SU-DHL-6 (cell line): ENCODE results near the gene FRAS1.

ENCODE experiments used
- H2AFZ ChIP-seq: fragments of 200-600 bp; sonication (generic); 2 replicates; pipeline ENCODE4 v1.6.1; 2014; ENCODE audit warnings: low read depth, mild to moderate bottlenecking, moderate library complexity, mixed read lengths, antibody characterized with exemption, low read length; ENCODE audit not compliant: severe bottlenecking
- H3F3A ChIP-seq: fragments of 200-600 bp; shearing (Covaris generic); 2 replicates; pipeline ENCODE4 v1.6.0; 2016; ENCODE audit warnings: antibody characterized with exemption, mild to moderate bottlenecking; ENCODE audit not compliant: insufficient read depth
- H3K27ac ChIP-seq: fragments of 200-600 bp; sonication (generic); 2 replicates; pipeline ENCODE4 v1.5.1; 2016; ENCODE audit warnings: low read depth, mild to moderate bottlenecking, low read length, moderate library complexity, mixed read lengths
- H3K27me3 ChIP-seq: fragments of 200-600 bp; sonication (generic), shearing (Covaris generic); 2 replicates; pipeline ENCODE4 v1.6.0; 2014; ENCODE audit warnings: mild to moderate bottlenecking, low read length
- H3K36me3 ChIP-seq: fragments of 200-600 bp; sonication (generic); 2 replicates; pipeline ENCODE4 v1.6.1; 2014; ENCODE audit warnings: mild to moderate bottlenecking, low read length, mixed read lengths
- H3K4me2 ChIP-seq: fragments of 300-600, 200-600 bp; shearing (Covaris generic), sonication (generic); 2 replicates; pipeline ENCODE4 v1.6.0; 2014; ENCODE audit warnings: low read length, low read depth, mild to moderate bottlenecking; ENCODE audit not compliant: poor library complexity, severe bottlenecking
- H3K4me3 ChIP-seq: fragments of 200-600 bp; sonication (generic); 2 replicates; pipeline ENCODE4 v1.5.1; 2014; ENCODE audit warnings: antibody characterized with exemption, low read length, mild to moderate bottlenecking, mixed read lengths; ENCODE audit not compliant: insufficient read depth, poor library complexity, severe bottlenecking
- H3K79me2 ChIP-seq: fragments of 200-600 bp; sonication (generic); 2 replicates; pipeline ENCODE4 v1.6.1; 2014; ENCODE audit warnings: mild to moderate bottlenecking, low read length, moderate library complexity; ENCODE audit not compliant: insufficient read depth
- H3K9ac ChIP-seq: fragments of 200-600 bp; sonication (generic); 2 replicates; pipeline ENCODE4 v1.7.0; 2014; ENCODE audit warnings: mild to moderate bottlenecking, low read length
- H3K9me2 ChIP-seq: fragments of 200-600 bp; sonication (generic); replicated peaks from 2 replicates; pipeline ENCODE4 v1.6.1; 2014; ENCODE audit warnings: low read length; ENCODE audit not compliant: insufficient read depth
- H3K9me3 ChIP-seq: fragments of 200-600 bp; sonication (generic); 2 replicates; pipeline ENCODE4 v1.6.1; 2014; ENCODE audit warnings: low read length, mixed read lengths; ENCODE audit not compliant: insufficient read depth
- H4K20me1 ChIP-seq: fragments of 200-600 bp; sonication (generic); 2 replicates; pipeline ENCODE4 v1.6.1; 2014; ENCODE audit warnings: low read depth, mild to moderate bottlenecking, antibody characterized with exemption, low read length, moderate library complexity, mixed read lengths
- CTCF ChIP-seq: fragments of 200-600 bp; sonication (generic); IDR thresholded peaks from one replicate; pipeline ENCODE4 v1.5.1; 2017; ENCODE audit warnings: antibody characterized with exemption, mild to moderate bottlenecking, low read length, moderate library complexity; ENCODE audit not compliant: insufficient read depth, poor library complexity, severe bottlenecking
- EZH2phosphoT487 ChIP-seq: fragments of 200-600 bp; sonication (generic), shearing (Covaris generic); conservative IDR thresholded peaks from 2 replicates; pipeline ENCODE4 v1.6.1; 2018; ENCODE audit warnings: mild to moderate bottlenecking, antibody characterized with exemption, low read length, moderate library complexity, mixed read lengths

The FRAS1 gene

DNA sequence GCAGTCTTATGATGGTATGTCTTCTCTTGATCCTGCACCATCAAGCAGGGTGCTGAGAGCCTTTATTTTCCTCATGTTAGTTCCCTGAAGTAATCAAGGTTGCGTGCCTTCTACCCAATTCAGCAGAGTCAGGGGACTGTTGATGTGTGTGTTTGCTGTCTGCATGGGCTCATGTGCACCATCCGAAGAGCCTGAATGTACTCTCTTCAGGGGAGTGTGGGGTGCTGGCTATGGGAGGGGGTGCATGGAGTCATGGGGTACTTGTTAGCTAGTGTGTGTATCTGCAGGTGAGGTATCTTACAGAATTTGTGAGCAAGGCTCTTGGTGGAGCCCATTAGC, 340.1 kb downstream of the FRAS1 start:
- H3K27ac ChIP-seq = no peak overlapping the region

GRCh38 chr4:78409612-78410202, 352.6 kb downstream of the FRAS1 start:
- no peak overlapping the region for H3K27ac ChIP-seq
- no peaks in the 10 kb centered on the region for H3K79me2 ChIP-seq
- no peak overlapping the region for H2AFZ ChIP-seq
- no peaks in the 10 kb centered on the region for H3K27me3 ChIP-seq
- no peak overlapping the region for H3K9ac ChIP-seq
- no peaks in the 10 kb centered on the region for H4K20me1 ChIP-seq
- H3K36me3 ChIP-seq = no peaks in the 10 kb centered on the region
- H3F3A ChIP-seq = no peaks in the 10 kb centered on the region
- H3K9me3 ChIP-seq = no peaks in the 10 kb centered on the region
- H3K4me3 ChIP-seq = no peak overlapping the region
- TF ChIP-seq CTCF (no peak), EZH2phosphoT487 (no peak)
- H3K4me2 ChIP-seq = no peak overlapping the region
- no peaks in the 10 kb centered on the region for H3K9me2 ChIP-seq

More for the DNA sequence above, 340.1 kb downstream of the FRAS1 start:
- no peaks in the 10 kb centered on the region for H3K27me3 ChIP-seq
- TF ChIP-seq CTCF (no peak), EZH2phosphoT487 (no peak)
- no peak overlapping the region for H3K9ac ChIP-seq
- H3K9me2 ChIP-seq = no peaks in the 10 kb centered on the region
- no peaks in the 10 kb centered on the region for H3K9me3 ChIP-seq
- no peaks in the 10 kb centered on the region for H4K20me1 ChIP-seq
- H3F3A ChIP-seq = no peaks in the 10 kb centered on the region
- H3K4me2 ChIP-seq = no peak overlapping the region
- H3K79me2 ChIP-seq = no peaks in the 10 kb centered on the region
- H3K4me3 ChIP-seq = no peak overlapping the region
- no peaks in the 10 kb centered on the region for H3K36me3 ChIP-seq
- H2AFZ ChIP-seq = no peak overlapping the region

GRCh38 chr4:78410225-78410624, 353.1 kb downstream of the FRAS1 start:
- no peak overlapping the region for H2AFZ ChIP-seq
- no peaks in the 10 kb centered on the region for H3K27me3 ChIP-seq
- no peak overlapping the region for H3K4me2 ChIP-seq
- no peaks in the 10 kb centered on the region for H3F3A ChIP-seq
- no peak overlapping the region for H3K9ac ChIP-seq
- TF ChIP-seq EZH2phosphoT487 (no peak), CTCF (no peak)
- H3K79me2 ChIP-seq = no peaks in the 10 kb centered on the region
- H3K27ac ChIP-seq = no peak overlapping the region
- no peaks in the 10 kb centered on the region for H3K36me3 ChIP-seq
- H4K20me1 ChIP-seq = no peaks in the 10 kb centered on the region
- no peaks in the 10 kb centered on the region for H3K9me3 ChIP-seq
- no peaks in the 10 kb centered on the region for H3K9me2 ChIP-seq
- H3K4me3 ChIP-seq = no peak overlapping the region
